ENCODE data around the gene EEF1A2. TPM values are rescaled to one million over a fixed set of nuclear protein-coding genes. Genes with fewer than 3 reads are reported as not detected.

Gene EEF1A2
- total RNA-seq, 4 donors from 2014 or later: 1.7 to 17.8 (median 7.4) TPM

DNA sequence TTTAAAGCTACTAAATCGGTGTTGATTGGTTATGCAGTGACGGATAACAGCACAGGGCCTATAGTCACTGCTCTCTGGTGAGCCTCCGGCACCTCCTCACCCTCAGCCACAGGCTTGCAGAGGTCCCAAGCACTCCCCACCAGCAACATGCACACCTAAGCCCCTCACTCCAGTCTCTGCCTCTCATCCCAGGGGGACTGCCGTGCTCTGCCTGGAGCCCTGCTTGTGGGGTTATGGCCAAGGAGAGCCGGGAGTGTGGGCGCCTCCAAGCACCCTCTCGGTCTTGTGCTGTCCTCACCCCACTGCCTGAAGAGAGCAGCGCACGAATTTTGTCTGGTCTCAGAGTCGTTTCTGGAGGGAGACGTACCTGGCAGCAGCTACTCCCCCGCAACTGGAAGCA is 6.8 kb upstream of the EEF1A2 start:
- 66% methylated on average over 12 of the region's 12 CpGs for WGBS
- intact Hi-C loops (cut with DNase I): no loop called here
- no peaks in the 10 kb centered on the region for H3K36me3 ChIP-seq
- no peak overlapping the region for H3K4me3 ChIP-seq
- TF ChIP-seq POLR2A (IDR thresholded peaks at IDR 0.05; ENCODE audit: low read depth): no peak
- no peak for TF ChIP-seq EP300 (IDR thresholded peaks at IDR 0.05)
- TF ChIP-seq, protein P1, sequence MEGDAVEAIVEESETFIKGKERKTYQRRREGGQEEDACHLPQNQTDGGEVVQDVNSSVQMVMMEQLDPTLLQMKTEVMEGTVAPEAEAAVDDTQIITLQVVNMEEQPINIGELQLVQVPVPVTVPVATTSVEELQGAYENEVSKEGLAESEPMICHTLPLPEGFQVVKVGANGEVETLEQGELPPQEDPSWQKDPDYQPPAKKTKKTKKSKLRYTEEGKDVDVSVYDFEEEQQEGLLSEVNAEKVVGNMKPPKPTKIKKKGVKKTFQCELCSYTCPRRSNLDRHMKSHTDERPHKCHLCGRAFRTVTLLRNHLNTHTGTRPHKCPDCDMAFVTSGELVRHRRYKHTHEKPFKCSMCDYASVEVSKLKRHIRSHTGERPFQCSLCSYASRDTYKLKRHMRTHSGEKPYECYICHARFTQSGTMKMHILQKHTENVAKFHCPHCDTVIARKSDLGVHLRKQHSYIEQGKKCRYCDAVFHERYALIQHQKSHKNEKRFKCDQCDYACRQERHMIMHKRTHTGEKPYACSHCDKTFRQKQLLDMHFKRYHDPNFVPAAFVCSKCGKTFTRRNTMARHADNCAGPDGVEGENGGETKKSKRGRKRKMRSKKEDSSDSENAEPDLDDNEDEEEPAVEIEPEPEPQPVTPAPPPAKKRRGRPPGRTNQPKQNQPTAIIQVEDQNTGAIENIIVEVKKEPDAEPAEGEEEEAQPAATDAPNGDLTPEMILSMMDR (IDR thresholded peaks at IDR 0.05): no peak
- no peak for TF ChIP-seq POLR2AphosphoS5 (IDR thresholded peaks at IDR 0.05)
- no peak overlapping the region for H3K27ac ChIP-seq (replicated peaks in 1 of 4)
- H3K4me1 ChIP-seq: peaks cover 0 to 9% (median 9%) of the 10 kb centered on the region in 4 donors
- no peak for DNase-seq (ENCODE audit: extremely low spot score)
- H3K9me3 ChIP-seq: peaks cover 0 to 20% (median 17%) of the 10 kb centered on the region in 4 donors
- H3K27me3 ChIP-seq: peaks cover 0 to 91% (median 8%) of the 10 kb centered on the region in 4 donors

DNA sequence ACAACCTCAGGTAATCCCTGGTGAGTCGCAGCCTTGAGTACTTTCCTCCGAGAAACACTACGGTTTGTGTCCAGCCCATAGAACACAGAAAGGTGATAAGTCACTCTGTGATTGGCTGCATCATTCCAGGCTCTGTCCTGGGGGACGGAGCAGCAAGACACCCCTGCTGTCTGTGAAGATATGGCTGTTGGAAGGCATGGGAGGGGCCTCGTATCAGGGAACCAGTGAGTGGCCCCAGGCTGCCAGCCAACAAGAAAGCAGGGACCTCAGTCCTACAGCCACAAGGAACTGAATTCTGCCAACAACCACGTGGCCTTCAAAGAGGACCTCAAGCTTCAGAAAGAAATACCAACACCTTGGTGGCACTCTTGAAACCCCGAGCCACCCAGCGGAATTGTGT is 6.4 kb upstream of the EEF1A2 start:
- Histone ChIP-seq H3K4me1 (peaks cover 0 to 9% (median 9%) of the 10 kb centered on the region in 4 donors), H3K4me3 (no peak overlapping the region), H3K36me3 (no peaks in the 10 kb centered on the region), H3K27me3 (peaks cover 0 to 93% (median 9%) of the 10 kb centered on the region in 4 donors), H3K9me3 (peaks cover 0 to 20% (median 17%) of the 10 kb centered on the region in 4 donors), H3K27ac (replicated peaks in 1 of 4) (no peak overlapping the region)
- WGBS: 75% methylated on average over 8 of the region's 8 CpGs
- DNase-seq (ENCODE audit: extremely low spot score): no peak
- TF ChIP-seq POLR2AphosphoS5 (IDR thresholded peaks at IDR 0.05) (no peak), EP300 (IDR thresholded peaks at IDR 0.05) (no peak), POLR2A (IDR thresholded peaks at IDR 0.05; ENCODE audit: low read depth) (no peak)
- TF ChIP-seq, protein P1 (IDR thresholded peaks at IDR 0.05): no peak
- intact Hi-C loops (cut with DNase I): no loop called here

DNA sequence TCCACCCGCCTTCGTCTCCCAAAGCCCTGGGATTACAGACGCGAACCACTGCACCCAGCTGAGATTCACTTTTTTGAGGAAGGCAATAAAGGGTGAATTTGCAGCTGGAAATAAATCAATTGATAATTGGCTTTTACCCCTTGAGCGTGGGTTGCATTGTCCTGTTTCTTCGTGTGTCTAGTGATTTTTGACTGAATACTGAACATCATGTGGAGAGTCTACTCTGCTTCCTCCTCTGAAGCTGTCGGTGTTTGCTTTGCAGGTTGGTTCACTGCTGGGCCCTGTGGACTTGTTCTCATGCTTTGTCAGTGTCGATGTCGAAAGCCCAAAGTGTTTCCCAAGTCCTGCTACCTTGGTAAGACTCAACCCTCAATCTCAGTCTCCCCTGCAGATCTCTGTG is 5.8 kb upstream of the EEF1A2 start:
- TF ChIP-seq POLR2AphosphoS5 (IDR thresholded peaks at IDR 0.05): no peak
- no peak for DNase-seq (ENCODE audit: extremely low spot score)
- Histone ChIP-seq H3K9me3 (peaks cover 0 to 20% (median 17%) of the 10 kb centered on the region in 4 donors), H3K4me1 (peaks cover 1 to 14% (median 12%) of the 10 kb centered on the region in 4 donors), H3K27ac (replicated peaks in 1 of 4) (no peak overlapping the region), H3K4me3 (no peak overlapping the region), H3K36me3 (no peaks in the 10 kb centered on the region), H3K27me3 (peaks cover 0 to 93% (median 16%) of the 10 kb centered on the region in 4 donors)
- 88% methylated on average over 9 of the region's 9 CpGs for WGBS
- intact Hi-C loops (cut with DNase I): no loop called here

DNA sequence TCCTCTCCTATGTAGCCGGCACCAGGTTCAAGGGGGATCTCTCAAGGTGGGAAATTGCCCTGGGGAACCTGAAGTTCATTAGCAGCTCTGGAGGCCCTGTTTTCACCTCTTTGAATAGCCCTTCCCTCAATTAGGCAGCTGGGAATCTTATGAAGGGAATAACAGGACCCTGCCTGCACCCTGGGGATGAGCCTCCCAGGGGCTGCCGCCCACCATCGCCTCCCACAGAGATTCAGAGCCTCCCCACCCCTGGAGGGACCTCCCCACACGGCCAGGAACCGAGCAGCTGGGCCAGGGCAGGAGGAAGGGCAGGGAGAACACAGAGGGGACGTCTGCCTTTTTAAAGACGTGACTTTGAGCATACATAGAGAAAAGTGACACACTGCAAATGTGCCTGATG is 4.6 kb upstream of the EEF1A2 start:
- intact Hi-C loops (cut with DNase I): no loop called here

DNA sequence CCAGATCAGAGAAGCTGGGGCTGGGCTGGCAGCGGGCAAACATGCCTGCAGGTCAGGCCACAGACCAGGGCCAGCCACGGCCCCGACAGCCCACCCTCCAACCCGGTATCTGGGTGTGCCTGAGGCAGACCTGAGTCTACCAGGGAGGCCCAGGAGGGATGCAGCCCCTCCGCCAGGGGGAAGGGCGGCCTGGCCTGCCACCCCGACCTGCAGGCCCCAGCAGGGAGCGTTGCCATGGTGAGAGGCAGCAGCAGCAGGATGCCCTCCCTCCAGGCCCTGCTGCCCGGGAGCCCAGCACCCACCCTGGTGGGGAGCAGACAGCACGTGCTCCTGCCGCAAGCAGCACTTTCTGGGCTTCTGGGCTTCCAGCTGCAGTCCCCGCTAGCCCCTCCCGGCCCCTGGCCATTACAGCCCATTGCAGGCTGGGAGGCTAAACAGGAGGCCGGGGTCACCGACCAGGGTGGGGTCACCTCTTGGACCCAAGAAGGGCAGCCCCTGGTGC is 3.8 kb upstream of the EEF1A2 start:
- Histone ChIP-seq H3K36me3 (no peaks in the 10 kb centered on the region), H3K4me1 (peaks cover 18 to 33% (median 24%) of the 10 kb centered on the region in 4 donors), H3K27me3 (peaks cover 4 to 93% (median 29%) of the 10 kb centered on the region in 4 donors), H3K4me3 (no peak overlapping the region), H3K27ac (replicated peaks in 1 of 4) (no peak overlapping the region), H3K9me3 (peaks cover 0 to 20% (median 17%) of the 10 kb centered on the region in 4 donors)
- WGBS: no CpG with 5 or more reads among the region's 15 CpGs
- no peak for TF ChIP-seq POLR2AphosphoS5 (IDR thresholded peaks at IDR 0.05)
- TF ChIP-seq, protein P1 (IDR thresholded peaks at IDR 0.05): no peak
- no peak for TF ChIP-seq EP300 (IDR thresholded peaks at IDR 0.05)
- no peak for TF ChIP-seq POLR2A (IDR thresholded peaks at IDR 0.05; ENCODE audit: low read depth)
- no peak for DNase-seq (ENCODE audit: extremely low spot score)
- intact Hi-C loops (cut with DNase I): no loop called here

More for the DNA sequence above, 4.6 kb upstream of the EEF1A2 start:
- Histone ChIP-seq H3K4me1 (peaks cover 12 to 25% (median 19%) of the 10 kb centered on the region in 4 donors), H3K27ac (replicated peaks in 1 of 4) (no peak overlapping the region), H3K4me3 (no peak overlapping the region), H3K27me3 (peaks cover 0 to 93% (median 23%) of the 10 kb centered on the region in 4 donors), H3K36me3 (no peaks in the 10 kb centered on the region), H3K9me3 (peaks cover 0 to 20% (median 17%) of the 10 kb centered on the region in 4 donors)
- 53% methylated on average over 7 of the region's 7 CpGs for WGBS
- TF ChIP-seq POLR2AphosphoS5 (IDR thresholded peaks at IDR 0.05): no peak
- TF ChIP-seq, protein P1 (IDR thresholded peaks at IDR 0.05): no peak
- TF ChIP-seq POLR2A (IDR thresholded peaks at IDR 0.05; ENCODE audit: low read depth): no peak
- TF ChIP-seq EP300 (IDR thresholded peaks at IDR 0.05): no peak
- DNase-seq (ENCODE audit: extremely low spot score): no peak
